ENCODE results near the gene GHRH. TPM values are rescaled to one million over a fixed set of nuclear protein-coding genes. Genes with fewer than 3 reads are reported as not detected.

GHRH gene
- total RNA-seq, 3 donors from 2014 or later (not counting 1 experiment from before 2014, with no cell fraction given), result not detected

DNA sequence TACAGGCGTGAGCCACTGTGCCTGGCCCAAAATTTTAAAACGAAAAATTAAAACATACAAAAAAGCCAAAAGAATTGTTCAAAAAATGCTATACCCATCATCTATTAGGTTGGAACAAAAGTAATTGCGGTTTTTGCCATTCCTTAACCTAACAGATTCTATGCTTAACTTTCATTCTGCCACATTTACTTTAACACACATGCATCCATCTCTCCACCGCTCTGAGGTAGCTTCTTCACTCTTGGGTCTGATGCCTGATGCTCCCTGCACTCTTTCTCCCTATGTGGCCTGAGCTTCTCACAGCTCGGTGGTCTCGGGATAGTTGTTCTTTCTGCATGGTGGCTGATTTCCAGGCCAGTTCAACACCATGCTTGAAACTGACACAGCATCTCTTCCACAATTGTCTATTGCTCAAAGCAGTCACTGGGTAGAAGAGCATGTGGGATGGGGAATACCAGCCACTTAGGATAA is 23.1 kb upstream of the GHRH start:
- intact Hi-C loops (cut with micrococcal nuclease), result loop anchor here (5.0 kb wide), 1 partner anchor 248 kb away; no protein-coding TSS in a partner anchor
- no peak for DNase-seq
- peaks cover 5 to 8% of the 10 kb centered on the region in 2 donors for H3K27me3 Mint-ChIP-seq (ENCODE audit: low read depth in 2 of 2)
- no peaks in the 10 kb centered on the region for H3K9me3 Mint-ChIP-seq
- Histone ChIP-seq H3K9me3 (ENCODE audit: control insufficient read depth, insufficient read depth, low read length) (no peaks in the 10 kb centered on the region), H3K27ac (ENCODE audit: low read length) (no peak overlapping the region), H3K36me3 (ENCODE audit: control insufficient read depth, insufficient read depth, low read length) (no peaks in the 10 kb centered on the region), H3K4me3 (ENCODE audit: low read length) (no peak overlapping the region), H3K27me3 (ENCODE audit: control insufficient read depth, insufficient read depth, low read length) (no peaks in the 10 kb centered on the region), H3K4me1 (ENCODE audit: control insufficient read depth, insufficient read depth, low read length) (peaks cover 7% of the 10 kb centered on the region)
- H3K36me3 Mint-ChIP-seq, result no peaks in the 10 kb centered on the region
- no peaks in the 10 kb centered on the region for H3K4me1 Mint-ChIP-seq
- WGBS (ENCODE audit: insufficient coverage), result 95% methylated on average over 6 of the region's 6 CpGs
- no peak overlapping the region for H3K4me3 Mint-ChIP-seq
- H3K27ac Mint-ChIP-seq, result no peak overlapping the region
- TF ChIP-seq, protein P1, sequence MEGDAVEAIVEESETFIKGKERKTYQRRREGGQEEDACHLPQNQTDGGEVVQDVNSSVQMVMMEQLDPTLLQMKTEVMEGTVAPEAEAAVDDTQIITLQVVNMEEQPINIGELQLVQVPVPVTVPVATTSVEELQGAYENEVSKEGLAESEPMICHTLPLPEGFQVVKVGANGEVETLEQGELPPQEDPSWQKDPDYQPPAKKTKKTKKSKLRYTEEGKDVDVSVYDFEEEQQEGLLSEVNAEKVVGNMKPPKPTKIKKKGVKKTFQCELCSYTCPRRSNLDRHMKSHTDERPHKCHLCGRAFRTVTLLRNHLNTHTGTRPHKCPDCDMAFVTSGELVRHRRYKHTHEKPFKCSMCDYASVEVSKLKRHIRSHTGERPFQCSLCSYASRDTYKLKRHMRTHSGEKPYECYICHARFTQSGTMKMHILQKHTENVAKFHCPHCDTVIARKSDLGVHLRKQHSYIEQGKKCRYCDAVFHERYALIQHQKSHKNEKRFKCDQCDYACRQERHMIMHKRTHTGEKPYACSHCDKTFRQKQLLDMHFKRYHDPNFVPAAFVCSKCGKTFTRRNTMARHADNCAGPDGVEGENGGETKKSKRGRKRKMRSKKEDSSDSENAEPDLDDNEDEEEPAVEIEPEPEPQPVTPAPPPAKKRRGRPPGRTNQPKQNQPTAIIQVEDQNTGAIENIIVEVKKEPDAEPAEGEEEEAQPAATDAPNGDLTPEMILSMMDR (IDR thresholded peaks at IDR 0.05), result no peak
- ATAC-seq, result no peak

DNA sequence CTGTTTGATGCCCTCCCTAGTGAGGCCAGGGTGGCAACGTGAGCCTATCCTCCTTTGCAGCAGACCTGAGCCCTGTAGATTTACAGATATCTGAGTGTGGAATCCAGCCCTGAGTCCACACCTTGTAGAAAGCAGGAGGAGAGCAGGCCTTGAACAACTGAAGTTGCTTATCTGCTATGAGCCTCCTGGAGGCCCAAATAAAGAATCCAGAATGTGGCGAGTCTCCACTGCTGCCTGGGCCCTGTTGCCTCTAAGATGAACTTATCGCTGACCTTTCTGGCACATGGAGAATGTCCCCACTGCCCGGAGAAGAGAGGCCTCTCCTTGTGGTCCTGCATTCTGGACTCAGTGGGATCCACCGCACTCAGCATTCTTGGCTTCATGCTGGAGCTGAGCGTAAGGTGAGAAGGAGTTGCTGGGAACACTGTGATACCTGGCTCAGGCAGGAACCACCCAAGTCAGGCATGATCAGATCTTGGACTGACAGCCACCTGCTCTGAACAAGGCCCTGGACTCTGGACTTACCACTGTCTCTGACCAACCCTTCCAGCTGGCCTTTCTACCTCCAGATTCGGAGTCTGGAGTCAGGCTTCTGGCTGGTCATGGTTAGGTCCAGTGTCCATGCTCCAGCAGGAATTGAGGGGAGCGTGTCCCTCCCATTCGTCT is 22.0 kb upstream of the GHRH start:
- DNase-seq (no peak), ATAC-seq (no peak)
- intact Hi-C loops (cut with micrococcal nuclease), result no loop called here
- WGBS (ENCODE audit: insufficient coverage), result 88% methylated on average over 9 of the region's 9 CpGs
- Mint-ChIP-seq H3K36me3 (no peaks in the 10 kb centered on the region), H3K9me3 (no peaks in the 10 kb centered on the region), H3K27me3 (ENCODE audit: low read depth in 2 of 2) (peaks cover 5 to 8% of the 10 kb centered on the region in 2 donors), H3K27ac (no peak overlapping the region), H3K4me3 (no peak overlapping the region), H3K4me1 (no peaks in the 10 kb centered on the region)
- Histone ChIP-seq H3K4me3 (ENCODE audit: low read length) (no peak overlapping the region), H3K27ac (ENCODE audit: low read length) (no peak overlapping the region), H3K4me1 (ENCODE audit: control insufficient read depth, insufficient read depth, low read length) (peaks cover under 1% of the 10 kb centered on the region), H3K9me3 (ENCODE audit: control insufficient read depth, insufficient read depth, low read length) (no peaks in the 10 kb centered on the region), H3K27me3 (ENCODE audit: control insufficient read depth, insufficient read depth, low read length) (no peaks in the 10 kb centered on the region), H3K36me3 (ENCODE audit: control insufficient read depth, insufficient read depth, low read length) (no peaks in the 10 kb centered on the region)
- TF ChIP-seq, protein P1 (IDR thresholded peaks at IDR 0.05), result no peak

DNA sequence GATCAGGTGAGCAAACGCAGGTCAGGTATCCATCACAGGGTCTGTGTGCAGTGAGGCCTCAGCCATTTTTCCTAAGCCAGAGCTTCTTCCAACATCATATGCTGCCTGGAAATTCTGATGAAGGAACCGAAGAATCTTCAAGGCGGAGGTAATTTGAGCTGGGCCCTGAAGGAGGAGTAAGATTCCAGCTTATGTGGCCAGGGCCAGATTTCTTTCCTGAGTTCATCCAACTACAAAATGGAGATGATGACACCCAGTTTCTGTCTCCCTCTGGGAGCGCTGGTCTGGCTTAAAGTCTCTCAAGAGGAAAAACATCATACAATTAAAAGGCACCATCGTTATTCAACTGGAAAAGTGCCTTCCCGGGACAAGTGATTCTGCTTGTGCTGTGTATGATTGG is 20.9 kb upstream of the GHRH start:
- no peak overlapping the region for H3K27ac Mint-ChIP-seq
- no peak overlapping the region for H3K4me3 ChIP-seq (ENCODE audit: low read length)
- H3K36me3 ChIP-seq (ENCODE audit: control insufficient read depth, insufficient read depth, low read length), result no peaks in the 10 kb centered on the region
- DNase-seq (no peak), ATAC-seq (no peak)
- peaks cover 5 to 8% of the 10 kb centered on the region in 2 donors for H3K27me3 Mint-ChIP-seq (ENCODE audit: low read depth in 2 of 2)
- no peaks in the 10 kb centered on the region for H3K27me3 ChIP-seq (ENCODE audit: control insufficient read depth, insufficient read depth, low read length)
- H3K36me3 Mint-ChIP-seq, result no peaks in the 10 kb centered on the region
- no peaks in the 10 kb centered on the region for H3K4me1 Mint-ChIP-seq
- intact Hi-C loops (cut with micrococcal nuclease), result no loop called here
- TF ChIP-seq, protein P1 (IDR thresholded peaks at IDR 0.05), result no peak
- 87% methylated on average over 6 of the region's 6 CpGs for WGBS (ENCODE audit: insufficient coverage)
- no peak overlapping the region for H3K27ac ChIP-seq (ENCODE audit: low read length)
- H3K4me3 Mint-ChIP-seq, result no peak overlapping the region
- H3K4me1 ChIP-seq (ENCODE audit: control insufficient read depth, insufficient read depth, low read length), result peaks cover 2% of the 10 kb centered on the region
- H3K9me3 ChIP-seq (ENCODE audit: control insufficient read depth, insufficient read depth, low read length), result no peaks in the 10 kb centered on the region
- no peaks in the 10 kb centered on the region for H3K9me3 Mint-ChIP-seq

DNA sequence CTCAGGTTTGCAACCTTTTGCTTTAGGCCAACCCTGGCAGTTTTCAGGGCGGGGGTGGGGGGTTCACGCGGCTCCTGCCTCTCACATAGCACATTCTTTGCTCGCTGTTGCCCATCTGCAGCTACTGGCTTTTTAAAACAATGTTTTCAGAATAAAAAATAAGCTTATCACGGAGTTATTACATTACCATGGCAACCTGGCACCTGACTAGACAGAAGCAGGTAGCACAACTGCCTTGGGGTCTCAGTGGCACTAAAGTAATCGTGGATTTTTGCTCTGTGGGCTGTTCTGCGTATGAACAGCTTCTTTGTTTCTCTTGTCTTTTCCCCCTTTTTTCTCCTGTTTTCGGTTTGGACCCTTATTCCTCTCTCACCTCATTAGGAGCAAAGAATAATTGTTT is 18.8 kb upstream of the GHRH start:
- DNase-seq (no peak), ATAC-seq (no peak)
- H3K36me3 Mint-ChIP-seq, result no peaks in the 10 kb centered on the region
- H3K4me1 Mint-ChIP-seq, result peaks cover 8 to 10% of the 10 kb centered on the region in 2 donors
- Histone ChIP-seq H3K36me3 (ENCODE audit: control insufficient read depth, insufficient read depth, low read length) (no peaks in the 10 kb centered on the region), H3K4me3 (ENCODE audit: low read length) (no peak overlapping the region), H3K27me3 (ENCODE audit: control insufficient read depth, insufficient read depth, low read length) (no peaks in the 10 kb centered on the region), H3K9me3 (ENCODE audit: control insufficient read depth, insufficient read depth, low read length) (no peaks in the 10 kb centered on the region), H3K4me1 (ENCODE audit: control insufficient read depth, insufficient read depth, low read length) (peaks cover 21% of the 10 kb centered on the region), H3K27ac (ENCODE audit: low read length) (no peak overlapping the region)
- H3K9me3 Mint-ChIP-seq, result no peaks in the 10 kb centered on the region
- no peak overlapping the region for H3K4me3 Mint-ChIP-seq
- no peak overlapping the region for H3K27ac Mint-ChIP-seq
- TF ChIP-seq, protein P1 (IDR thresholded peaks at IDR 0.05), result no peak
- H3K27me3 Mint-ChIP-seq (ENCODE audit: low read depth in 2 of 2), result peaks cover 5 to 8% of the 10 kb centered on the region in 2 donors
- intact Hi-C loops (cut with micrococcal nuclease), result no loop called here
- WGBS (ENCODE audit: insufficient coverage), result 90% methylated on average over 7 of the region's 8 CpGs

Data from natural killer cell (primary cell).